ENCODE data around the gene EPDR1.

Gene EPDR1

DNA sequence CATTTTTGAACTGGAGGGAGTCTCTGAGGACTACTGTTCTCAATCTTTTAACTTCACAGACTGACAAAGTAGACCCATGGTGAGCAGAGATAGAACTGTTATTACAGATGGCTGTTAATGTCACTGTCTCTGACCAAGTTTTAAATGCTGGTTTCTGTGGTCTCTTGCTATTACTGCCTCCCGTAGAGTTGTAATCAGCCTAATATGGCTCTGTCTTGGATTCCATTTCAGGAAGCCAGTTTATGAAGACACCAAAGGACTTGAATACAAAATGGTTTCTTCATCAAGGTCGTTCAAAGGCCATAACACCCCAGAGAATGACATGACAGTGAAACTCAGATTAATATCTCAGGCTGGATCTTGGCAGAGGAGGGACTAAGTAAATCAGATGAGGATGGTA, 7.7 kb upstream of the EPDR1 start:
- TF ChIP-seq TAF1 (IDR thresholded peaks at IDR 0.05; ENCODE audit: low read depth) = no peak
- no peak for TF ChIP-seq TEAD4 (IDR thresholded peaks at IDR 0.05)
- TF ChIP-seq EGR1 (IDR thresholded peaks at IDR 0.05) = no peak
- TF ChIP-seq EP300 (IDR thresholded peaks at IDR 0.05; ENCODE audit: borderline replicate concordance) = no peak
- TF ChIP-seq, protein P1, sequence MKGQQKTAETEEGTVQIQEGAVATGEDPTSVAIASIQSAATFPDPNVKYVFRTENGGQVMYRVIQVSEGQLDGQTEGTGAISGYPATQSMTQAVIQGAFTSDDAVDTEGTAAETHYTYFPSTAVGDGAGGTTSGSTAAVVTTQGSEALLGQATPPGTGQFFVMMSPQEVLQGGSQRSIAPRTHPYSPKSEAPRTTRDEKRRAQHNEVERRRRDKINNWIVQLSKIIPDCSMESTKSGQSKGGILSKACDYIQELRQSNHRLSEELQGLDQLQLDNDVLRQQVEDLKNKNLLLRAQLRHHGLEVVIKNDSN (IDR thresholded peaks at IDR 0.05) = no peak
- no peak for TF ChIP-seq MAX (IDR thresholded peaks at IDR 0.05)
- no peak for TF ChIP-seq ZBTB7A (IDR thresholded peaks at IDR 0.05; ENCODE audit: low read depth)
- TF ChIP-seq CEBPB (IDR thresholded peaks at IDR 0.05) = no peak
- no peak for TF ChIP-seq NFIC (IDR thresholded peaks at IDR 0.05)

DNA sequence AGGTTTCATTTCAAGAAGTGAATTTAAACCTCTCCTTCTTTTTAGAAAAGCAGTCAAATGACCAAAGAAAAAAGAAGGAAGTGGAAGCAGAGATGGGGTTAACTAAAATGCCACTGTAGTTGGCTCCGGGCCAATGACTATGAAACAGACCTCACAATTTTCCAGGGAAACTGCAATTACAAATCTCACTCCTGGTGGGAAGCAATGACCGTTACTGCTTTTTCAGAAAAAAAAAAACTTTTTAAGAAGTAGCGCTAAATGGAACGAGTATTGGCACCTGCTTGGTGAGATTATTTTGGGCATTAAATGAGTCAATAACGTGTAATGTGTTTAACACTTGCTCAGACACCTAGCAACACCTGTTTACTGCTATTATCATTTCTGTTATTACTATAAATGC, 5.0 kb upstream of the EPDR1 start:
- TF ChIP-seq MAX (IDR thresholded peaks at IDR 0.05) (no peak), NFIC (IDR thresholded peaks at IDR 0.05) (peak; percentile 66)

DNA sequence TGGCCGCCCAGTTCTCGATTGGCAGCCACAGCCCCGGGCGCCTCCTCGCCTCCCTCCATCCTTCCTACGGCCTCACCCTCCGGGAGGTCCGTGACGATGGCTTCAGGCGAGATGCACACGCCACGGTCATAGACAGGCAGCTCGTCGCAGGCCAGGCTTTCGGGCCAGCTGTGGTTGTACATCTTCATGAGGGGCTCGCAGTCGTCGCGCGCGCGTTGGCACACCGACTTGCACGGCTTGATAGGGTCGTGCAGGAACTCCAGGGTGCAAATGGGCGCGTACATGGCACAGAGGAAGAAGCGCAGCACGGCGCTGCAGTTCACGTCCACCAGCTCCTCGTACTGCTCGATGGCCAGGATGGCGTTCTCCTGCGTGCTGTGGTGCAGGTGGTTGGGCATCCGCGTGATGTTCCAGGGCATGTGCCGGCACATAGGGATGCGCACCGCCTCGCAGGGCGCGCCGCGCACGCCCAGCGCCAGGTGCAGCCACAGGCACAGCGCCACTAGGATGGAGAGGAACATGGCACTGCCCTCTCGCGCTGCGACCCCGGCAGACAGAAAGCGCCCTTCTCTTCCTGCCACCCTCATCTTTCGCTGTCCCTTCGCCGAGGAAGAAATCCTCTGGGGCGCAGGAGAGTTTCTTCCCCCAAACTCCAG, 4.3 kb upstream of the EPDR1 start:
- no peak for TF ChIP-seq CEBPB (IDR thresholded peaks at IDR 0.05)
- peak; percentile 61 for TF ChIP-seq MAX (IDR thresholded peaks at IDR 0.05)

DNA sequence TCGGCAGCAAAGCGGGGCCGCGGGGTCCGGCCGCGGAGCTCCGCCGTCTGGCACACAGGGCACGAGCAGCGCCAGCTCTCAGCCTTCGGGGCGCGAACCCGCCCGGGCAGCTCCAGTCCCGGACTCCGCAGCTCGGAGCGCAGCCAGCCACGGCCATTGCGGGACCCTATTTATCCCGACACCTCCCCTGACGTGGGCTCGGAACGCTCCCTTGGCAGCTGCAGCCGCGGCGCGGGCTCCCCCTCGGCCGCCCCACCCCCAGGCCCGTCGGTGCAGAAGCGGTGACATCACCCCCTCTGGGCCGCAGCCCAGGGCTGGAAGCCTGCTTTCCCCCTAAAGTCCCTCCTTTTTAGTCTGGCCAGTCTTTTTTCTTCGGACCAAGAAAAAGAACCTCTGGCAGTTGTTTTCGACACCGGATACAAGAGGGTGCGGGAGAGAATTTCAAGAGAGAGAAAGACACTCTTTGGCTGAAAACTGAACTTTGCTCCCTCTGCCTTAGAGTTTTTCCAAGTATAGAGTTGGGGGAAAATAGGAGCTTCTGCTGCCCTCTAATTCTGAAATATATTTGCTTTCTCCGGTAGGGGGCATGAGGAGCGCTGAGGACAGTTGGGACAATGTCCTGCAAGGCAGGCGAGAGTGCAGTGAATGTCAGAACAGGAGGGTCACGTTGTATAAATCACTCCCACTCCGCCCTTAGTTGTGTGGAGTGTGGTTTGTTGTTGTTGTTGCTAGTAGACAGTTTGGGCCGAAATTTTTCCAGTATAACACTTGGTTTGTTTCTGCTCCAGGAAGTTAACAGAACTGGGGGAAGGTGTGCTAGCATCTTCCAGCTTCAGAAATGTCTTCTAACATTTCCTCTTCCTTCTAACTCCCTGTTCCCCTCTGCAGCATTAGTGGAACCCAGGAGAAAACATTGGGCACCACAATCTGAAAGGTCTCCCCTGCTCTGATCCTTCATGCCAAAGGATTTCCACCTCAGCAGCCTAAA, 3.5 kb upstream of the EPDR1 start, which contains the start of gene SFRP4:
SFRP4 (minus strand) TSS at position 145 of the 988 bp plus-strand sequence. CDS start 280 bp downstream, outside the sequence.
- TF ChIP-seq TEAD4 (IDR thresholded peaks at IDR 0.05) (no peak), NFIC (IDR thresholded peaks at IDR 0.05) (no peak), FOXM1 (IDR thresholded peaks at IDR 0.05; ENCODE audit: borderline replicate concordance, low read depth) (no peak), EGR1 (IDR thresholded peaks at IDR 0.05) (no peak), ZBTB7A (IDR thresholded peaks at IDR 0.05; ENCODE audit: low read depth) (no peak), MAX (IDR thresholded peaks at IDR 0.05) (no peak), YY1 (IDR thresholded peaks at IDR 0.05; ENCODE audit: low read depth) (no peak), RAD21 (IDR thresholded peaks at IDR 0.05; ENCODE audit: low read depth) (peak; percentile 47)
- TF ChIP-seq, protein P1 (IDR thresholded peaks at IDR 0.05) = no peak

DNA sequence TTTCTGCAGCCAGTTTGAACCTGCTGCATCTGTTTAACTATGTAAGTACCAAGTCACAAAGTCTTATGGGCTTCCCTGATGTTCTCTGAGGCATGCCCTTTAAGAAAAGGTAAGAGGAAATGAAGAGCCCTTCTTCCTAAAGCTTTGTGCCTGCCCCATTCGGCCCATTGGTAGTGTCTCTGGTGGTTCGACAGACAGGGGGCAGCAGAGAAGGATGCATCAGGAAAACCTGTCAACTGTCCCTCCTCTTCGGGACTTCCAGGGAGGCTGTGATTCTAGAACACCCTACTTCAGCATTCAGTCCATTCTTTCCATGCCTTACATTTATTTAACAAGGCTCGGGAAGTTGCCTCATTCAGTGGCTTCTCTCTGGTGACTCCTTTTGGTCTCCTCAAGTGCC, 1.9 kb upstream of the EPDR1 start:
- no peak for TF ChIP-seq TEAD4 (IDR thresholded peaks at IDR 0.05)

DNA sequence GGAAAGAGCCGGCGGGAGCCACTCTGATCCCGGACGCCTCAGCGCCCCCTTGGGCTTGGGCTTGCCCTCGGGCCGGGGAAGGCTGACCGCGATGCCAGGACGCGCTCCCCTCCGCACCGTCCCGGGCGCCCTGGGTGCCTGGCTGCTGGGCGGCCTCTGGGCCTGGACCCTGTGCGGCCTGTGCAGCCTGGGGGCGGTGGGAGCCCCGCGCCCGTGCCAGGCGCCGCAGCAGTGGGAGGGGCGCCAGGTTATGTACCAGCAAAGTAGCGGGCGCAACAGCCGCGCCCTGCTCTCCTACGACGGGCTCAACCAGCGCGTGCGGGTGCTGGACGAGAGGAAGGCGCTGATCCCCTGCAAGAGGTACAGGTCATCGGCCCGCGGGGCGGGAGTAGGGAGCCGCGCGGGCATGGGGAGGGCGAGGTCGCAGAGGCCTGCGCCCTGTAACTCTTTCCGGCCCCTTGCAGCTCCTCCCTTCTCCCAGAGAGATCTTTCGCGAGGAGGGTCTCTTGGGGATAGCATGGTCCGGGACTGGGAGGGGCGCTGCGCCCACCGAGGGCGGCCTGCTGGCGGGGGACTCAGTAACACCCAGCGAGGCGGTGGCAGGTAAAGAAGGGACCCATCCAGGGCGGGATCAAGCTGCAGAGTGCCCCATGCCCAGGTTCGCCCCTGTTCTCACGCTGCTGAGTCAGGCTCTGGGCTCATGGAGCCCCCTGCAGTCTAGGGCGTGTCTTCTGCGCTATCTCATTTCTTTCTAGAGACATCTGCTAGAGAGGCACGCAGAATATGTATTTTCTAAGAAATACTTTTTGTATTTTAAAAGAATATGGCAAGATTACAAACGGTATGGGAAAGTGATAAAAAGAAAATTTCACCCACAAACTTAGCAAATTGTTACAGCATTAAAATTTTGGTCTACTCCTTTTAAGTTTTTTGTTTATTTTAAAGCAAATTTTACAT, 687 bp downstream of the EPDR1 start:
- TF ChIP-seq YY1 (IDR thresholded peaks at IDR 0.05; ENCODE audit: low read depth) (no peak), MAX (IDR thresholded peaks at IDR 0.05) (peak; percentile 37; the same call in 1 of the 2 replicates)

GRCh38 chr7:37921876-37922275, 1.4 kb downstream of the EPDR1 start:
- TF ChIP-seq EGR1 (IDR thresholded peaks at IDR 0.05) (no peak), FOXM1 (IDR thresholded peaks at IDR 0.05; ENCODE audit: borderline replicate concordance, low read depth) (no peak), ZBTB7A (IDR thresholded peaks at IDR 0.05; ENCODE audit: low read depth) (no peak)

GRCh38 chr7:37923996-37924395, 3.6 kb downstream of the EPDR1 start:
- TF ChIP-seq YY1 (IDR thresholded peaks at IDR 0.05; ENCODE audit: low read depth) = no peak
- no peak for TF ChIP-seq FOXM1 (IDR thresholded peaks at IDR 0.05; ENCODE audit: borderline replicate concordance, low read depth)
- TF ChIP-seq CEBPB (IDR thresholded peaks at IDR 0.05) = no peak
- TF ChIP-seq NFIC (IDR thresholded peaks at IDR 0.05) = no peak
- no peak for TF ChIP-seq EGR1 (IDR thresholded peaks at IDR 0.05)
- TF ChIP-seq, protein P1 (IDR thresholded peaks at IDR 0.05) = no peak
- no peak for TF ChIP-seq TEAD4 (IDR thresholded peaks at IDR 0.05)
- no peak for TF ChIP-seq CREB1 (IDR thresholded peaks at IDR 0.05; ENCODE audit: low read depth)
- no peak for TF ChIP-seq ZBTB7A (IDR thresholded peaks at IDR 0.05; ENCODE audit: low read depth)
- no peak for TF ChIP-seq TCF12 (IDR thresholded peaks at IDR 0.05; ENCODE audit: low read depth)
- no peak for TF ChIP-seq MAX (IDR thresholded peaks at IDR 0.05)
- no peak for TF ChIP-seq EP300 (IDR thresholded peaks at IDR 0.05; ENCODE audit: borderline replicate concordance)
- no peak for TF ChIP-seq REST (IDR thresholded peaks at IDR 0.05; ENCODE audit: low read depth)
- TF ChIP-seq TAF1 (IDR thresholded peaks at IDR 0.05; ENCODE audit: low read depth) = no peak
- no peak for TF ChIP-seq RAD21 (IDR thresholded peaks at IDR 0.05; ENCODE audit: low read depth)
